K562 (cell line): ENCODE measurements around the gene SLC6A16. TPM values are rescaled to one million over a fixed set of nuclear protein-coding genes. Genes with fewer than 3 reads are reported as not detected.

Experiments
- ATF4 ChIP-seq: fragments of 450-650 bp; formaldehyde crosslinking; IDR thresholded peaks from 2 replicates; pipeline ENCODE4 v1.4.0; 2022; ENCODE audit warnings: mild to moderate bottlenecking, moderate library complexity
- ATF7 ChIP-seq: fragments of 450-650 bp; IDR thresholded peaks from 2 replicates; pipeline ENCODE4 v1.7.1; 2014; ENCODE audit warnings: mild to moderate bottlenecking, moderate library complexity
- E2F6 ChIP-seq, 2 experiments: IDR thresholded peaks; 2 replicates each; pipeline ENCODE4 v1.6.1; 2011; ENCODE audit warnings: borderline replicate concordance in 1 of 2, control low read depth in 1 of 2, low read depth in 1 of 2, low read length in 1 of 2, mild to moderate bottlenecking in 1 of 2, mixed read lengths in 1 of 2, moderate library complexity in 1 of 2; ENCODE audit not compliant: insufficient read depth in 1 of 2, insufficient read length in 1 of 2, poor library complexity in 1 of 2, severe bottlenecking in 1 of 2; ENCODE audit errors: extremely low read depth in 1 of 2
- ETV6 ChIP-seq, 3 experiments: fragments of 150-350 bp in 1 of 3; sonication (generic) in 1 of 3; formaldehyde crosslinking in 1 of 3; IDR thresholded peaks; 2 replicates each; pipeline versions ENCODE4 v1.6.1 to v1.8.0; 2014 to 2022; ENCODE audit warnings: borderline replicate concordance in 2 of 3, low read depth in 2 of 3, antibody characterized with exemption in 1 of 3, low read length in 1 of 3, mild to moderate bottlenecking in 1 of 3, missing genetic modification reagents in 1 of 3
- FIP1L1 ChIP-seq: fragments of 200-400 bp; formaldehyde crosslinking; IDR thresholded peaks from 2 replicates; pipeline ENCODE4 v1.6.1; 2018; ENCODE audit warnings: mild to moderate bottlenecking, low read depth, low read length; ENCODE audit not compliant: poor library complexity, severe bottlenecking
- MGA ChIP-seq: fragments of 450-650 bp; IDR thresholded peaks from 2 replicates; pipeline ENCODE4 v1.6.1; 2016; ENCODE audit warnings: mild to moderate bottlenecking, moderate library complexity
- NFRKB ChIP-seq: fragments of 450-650 bp; IDR thresholded peaks from 2 replicates; pipeline ENCODE4 v1.6.1; 2016; ENCODE audit warnings: low read depth
- POLR2A ChIP-seq: fragments of 450-650 bp; conservative IDR thresholded peaks from 2 replicates; pipeline ENCODE4 v1.6.1; 2016
- PTTG1 ChIP-seq: fragments of 450-650 bp; IDR thresholded peaks from 2 replicates; pipeline ENCODE4 v1.6.1; 2016; ENCODE audit warnings: low read depth, mild to moderate bottlenecking, missing genetic modification characterization, missing compliant biosample characterization
- RAD21 ChIP-seq, 2 experiments: fragments of 250-450 bp in 1 of 2; fragments of 450-650 bp in 1 of 2; sonication (Bioruptor Pico) in 1 of 2; formaldehyde crosslinking in 1 of 2; IDR thresholded peaks in 1 of 2; conservative IDR thresholded peaks in 1 of 2; 2 replicates each; pipeline versions ENCODE4 v1.4.0 to v1.8.0; 2020 to 2022; ENCODE audit warnings: mild to moderate bottlenecking in 2 of 2, moderate library complexity in 1 of 2
- SIN3B ChIP-seq: fragments of 450-650 bp; IDR thresholded peaks from 2 replicates; pipeline ENCODE4 v1.6.1; 2017; ENCODE audit warnings: low read depth, mild to moderate bottlenecking, moderate library complexity
- STAT5B ChIP-seq: fragments of 250-450 bp; sonication (Bioruptor Pico); IDR thresholded peaks from 2 replicates; pipeline ENCODE4 v1.8.0; 2021; ENCODE audit warnings: mild to moderate bottlenecking, inconsistent platforms
- ZKSCAN1 ChIP-seq: fragments of 150-350 bp; IDR thresholded peaks from 2 replicates; pipeline ENCODE4 v1.6.1; 2016; ENCODE audit warnings: low read depth, low read length
- polyA plus RNA-seq, 8 experiments: library from polyadenylated mRNA; depleted of rRNA in 4 of 8; stranded (reverse) in 5 of 8; unstranded in 3 of 8; fragments of >200 nt; fragmentation: Nextera tagmentation in 2 of 8; fragmentation: Illumina TruSeq in 1 of 8; extraction: Ambion mirVana in 2 of 8; extraction: Trizol in 1 of 8; gene quantifications; 2 replicates each; pipeline versions ENCODE4 v1.2.1 to v1.2.3, GENCODE V29; 2011 to 2014; ENCODE audit warnings: inconsistent platforms in 1 of 8, missing spikeins in 1 of 8
- total RNA-seq, 7 experiments: library from RNA; depleted of rRNA in 6 of 7; stranded (reverse); fragments of >200 nt in 6 of 7; fragmentation: Illumina TruSeq in 2 of 7; extraction: Trizol in 2 of 7; gene quantifications; 2 replicates each; pipeline versions ENCODE4 v1.2.1 to v1.2.3, GENCODE V29; 2011 to 2021; ENCODE audit warnings: low replicate concordance in 1 of 7

Gene SLC6A16
- total and polyA plus RNA-seq, 9 of the 15 experiments (the other 6 are each of a cell fraction or from before 2014, with no cell fraction given), result 0.05 to 0.95 (median 0.36) TPM

GRCh38 chr19:49335071-49335783, 10.2 kb upstream of the SLC6A16 start, which contains the start of gene CD37 (continued):
- TF ChIP-seq MGA (peak; percentile 73), ATF7 (peak; percentile 48; the same call in 1 of the 2 replicates), NFRKB (no peak), PTTG1 (tag) (no peak), SIN3B (no peak), E2F6 (IDR thresholded peaks at IDR 0.05; ENCODE audit: borderline replicate concordance in 1 of 2, extremely low read depth in 1 of 2, insufficient read depth in 1 of 2, insufficient read length in 1 of 2, low read depth in 1 of 2, low read length in 1 of 2, poor library complexity in 1 of 2, severe bottlenecking in 1 of 2) (peak; percentile 8 to 18), ETV6 (IDR thresholded peaks at IDR 0.05; ENCODE audit: borderline replicate concordance in 1 of 2, low read depth in 2 of 2, low read length in 1 of 2) (no peak), ETV6 (CRISPR knock-in tag; IDR thresholded peaks at IDR 0.05; ENCODE audit: borderline replicate concordance) (no peak), POLR2A (no peak; the same call in 1 of the 2 replicates), FIP1L1 (no peak), ZKSCAN1 (no peak), RAD21 (CRISPR knock-in tag; conservative IDR thresholded peaks at IDR 0.05 in 1 of 2, IDR thresholded peaks at IDR 0.05 in 1 of 2) (no peak), STAT5B (CRISPR knock-in tag) (no peak), ATF4 (CRISPR knock-in tag) (no peak)
